ENCODE results near the gene NUCKS1.
"Not testable (repeated sequence)": the region's sequence is repeated elsewhere in the genome, so short reads cannot be mapped to it uniquely, and the experiment has no call there.

The NUCKS1 gene

GRCh38 chr1:205733438-205734175 lies 16.4 kb downstream of the NUCKS1 start:
- Mint-ChIP-seq H3K4me3 (no peak overlapping the region), H3K27me3 (no peaks in the 10 kb centered on the region), H3K27ac (peak overlapping the region; percentile 10), H3K9me3 (no peaks in the 10 kb centered on the region), H3K4me1 (peaks cover 20% of the 10 kb centered on the region), H3K36me3 (no peaks in the 10 kb centered on the region)
- DNase-seq (ENCODE audit: low spot score in 2 of 2) (no peak), ATAC-seq (ENCODE audit: low read depth) (no peak)

- no peaks in the 10 kb centered on the region for H3K9me3 Mint-ChIP-seq
- peaks cover 2% of the 10 kb centered on the region for H3K36me3 Mint-ChIP-seq
- H3K27ac Mint-ChIP-seq = no peak overlapping the region
- peaks cover 8% of the 10 kb centered on the region for H3K4me1 Mint-ChIP-seq
- no peak overlapping the region for H3K4me3 Mint-ChIP-seq
- ATAC-seq (ENCODE audit: low read depth) (no peak), DNase-seq (ENCODE audit: low spot score in 2 of 2) (no peak)
- H3K27me3 Mint-ChIP-seq = no peaks in the 10 kb centered on the region
Measured at GRCh38 chr1:205729945-205730610, 19.9 kb downstream of the NUCKS1 start.

- DNase-seq (ENCODE audit: low spot score in 2 of 2) (no peak), ATAC-seq (ENCODE audit: low read depth) (no peak)
- peaks cover 10% of the 10 kb centered on the region for H3K36me3 Mint-ChIP-seq
- H3K9me3 Mint-ChIP-seq = no peaks in the 10 kb centered on the region
- H3K27me3 Mint-ChIP-seq = no peaks in the 10 kb centered on the region
- no peaks in the 10 kb centered on the region for H3K4me1 Mint-ChIP-seq
- H3K4me3 Mint-ChIP-seq = no peak overlapping the region
- H3K27ac Mint-ChIP-seq = no peak overlapping the region
Measured at GRCh38 chr1:205726619-205727125, 23.3 kb downstream of the NUCKS1 start.

- Mint-ChIP-seq H3K4me1 (no peaks in the 10 kb centered on the region), H3K4me3 (no peak overlapping the region), H3K9me3 (no peaks in the 10 kb centered on the region), H3K27ac (no peak overlapping the region), H3K36me3 (peaks cover 15% of the 10 kb centered on the region), H3K27me3 (no peaks in the 10 kb centered on the region)
- ATAC-seq (ENCODE audit: low read depth) (no peak), DNase-seq (ENCODE audit: low spot score in 2 of 2) (no peak)
Measured at GRCh38 chr1:205725514-205725913, 24.5 kb downstream of the NUCKS1 start.

- H3K9me3 Mint-ChIP-seq; H3K4me1 Mint-ChIP-seq; H3K27ac Mint-ChIP-seq; H3K27me3 Mint-ChIP-seq; H3K4me3 Mint-ChIP-seq; DNase-seq (ENCODE audit: low spot score in 2 of 2); ATAC-seq (ENCODE audit: low read depth): not testable (repeated sequence)
- H3K36me3 Mint-ChIP-seq = peaks cover 35% of the 10 kb centered on the region
Measured at GRCh38 chr1:205720740-205721139, 29.2 kb downstream of the NUCKS1 start.

- ATAC-seq (ENCODE audit: low read depth) (no peak), DNase-seq (ENCODE audit: low spot score in 2 of 2) (no peak)
- no peaks in the 10 kb centered on the region for H3K27me3 Mint-ChIP-seq
- H3K4me1 Mint-ChIP-seq = peaks cover 9% of the 10 kb centered on the region
- no peak overlapping the region for H3K4me3 Mint-ChIP-seq
- no peaks in the 10 kb centered on the region for H3K9me3 Mint-ChIP-seq
- H3K36me3 Mint-ChIP-seq = peaks cover 34% of the 10 kb centered on the region
- H3K27ac Mint-ChIP-seq = no peak overlapping the region
Measured at GRCh38 chr1:205719762-205720161, 30.2 kb downstream of the NUCKS1 start.

GRCh38 chr1:205719015-205719414 lies 31.0 kb downstream of the NUCKS1 start:
- no peaks in the 10 kb centered on the region for H3K27me3 Mint-ChIP-seq
- DNase-seq (ENCODE audit: low spot score in 2 of 2) (no peak), ATAC-seq (ENCODE audit: low read depth) (no peak)
- peaks cover 32% of the 10 kb centered on the region for H3K36me3 Mint-ChIP-seq
- H3K9me3 Mint-ChIP-seq = no peaks in the 10 kb centered on the region
- H3K4me1 Mint-ChIP-seq = peaks cover 9% of the 10 kb centered on the region
- H3K4me3 Mint-ChIP-seq = no peak overlapping the region
- no peak overlapping the region for H3K27ac Mint-ChIP-seq

GRCh38 chr1:205716371-205717132 lies 33.4 kb downstream of the NUCKS1 start:
- no peaks in the 10 kb centered on the region for H3K27me3 Mint-ChIP-seq
- peak overlapping the region; percentile 38 for H3K27ac Mint-ChIP-seq
- H3K4me3 Mint-ChIP-seq = no peak overlapping the region
- DNase-seq (ENCODE audit: low spot score in 2 of 2) (no peak), ATAC-seq (ENCODE audit: low read depth) (no peak)
- peaks cover 11% of the 10 kb centered on the region for H3K4me1 Mint-ChIP-seq
- peaks cover 25% of the 10 kb centered on the region for H3K36me3 Mint-ChIP-seq
- no peaks in the 10 kb centered on the region for H3K9me3 Mint-ChIP-seq

GRCh38 chr1:205715628-205716027 lies 34.4 kb downstream of the NUCKS1 start:
- H3K36me3 Mint-ChIP-seq = peaks cover 21% of the 10 kb centered on the region

GRCh38 chr1:205714906-205715246 lies 35.1 kb downstream of the NUCKS1 start:
- Mint-ChIP-seq H3K9me3 (no peaks in the 10 kb centered on the region), H3K4me3 (no peak overlapping the region), H3K27me3 (no peaks in the 10 kb centered on the region), H3K36me3 (peaks cover 15% of the 10 kb centered on the region), H3K4me1 (peaks cover 14% of the 10 kb centered on the region), H3K27ac (peak overlapping the region; percentile 73)
- no peak for DNase-seq (ENCODE audit: low spot score in 2 of 2)
- no peak for ATAC-seq (ENCODE audit: low read depth)

More at GRCh38 chr1:205715628-205716027, 34.4 kb downstream of the NUCKS1 start:
- DNase-seq (ENCODE audit: low spot score in 2 of 2) (no peak), ATAC-seq (ENCODE audit: low read depth) (peak; percentile 37)
- Mint-ChIP-seq H3K27me3 (no peaks in the 10 kb centered on the region), H3K4me1 (peaks cover 16% of the 10 kb centered on the region), H3K9me3 (no peaks in the 10 kb centered on the region), H3K27ac (peak overlapping the region; percentile 73), H3K4me3 (no peak overlapping the region)

- peaks cover 14% of the 10 kb centered on the region for H3K4me1 Mint-ChIP-seq
- H3K9me3 Mint-ChIP-seq = no peaks in the 10 kb centered on the region
- DNase-seq (ENCODE audit: low spot score in 2 of 2) (no peak), ATAC-seq (ENCODE audit: low read depth) (no peak)
- peaks cover 10% of the 10 kb centered on the region for H3K36me3 Mint-ChIP-seq
- peak overlapping the region; percentile 73 for H3K27ac Mint-ChIP-seq
- no peak overlapping the region for H3K4me3 Mint-ChIP-seq
- H3K27me3 Mint-ChIP-seq = no peaks in the 10 kb centered on the region
Measured at GRCh38 chr1:205714190-205714905, 35.6 kb downstream of the NUCKS1 start.

GRCh38 chr1:205711105-205712048 lies 38.6 kb downstream of the NUCKS1 start:
- H3K4me1 Mint-ChIP-seq = peaks cover 16% of the 10 kb centered on the region
- no peak overlapping the region for H3K4me3 Mint-ChIP-seq
- H3K36me3 Mint-ChIP-seq = peaks cover 1% of the 10 kb centered on the region
- H3K27me3 Mint-ChIP-seq = no peaks in the 10 kb centered on the region
- ATAC-seq (ENCODE audit: low read depth) = peak; percentile 97
- no peaks in the 10 kb centered on the region for H3K9me3 Mint-ChIP-seq
- no peak overlapping the region for H3K27ac Mint-ChIP-seq
- peak; percentile 70 to 73 for DNase-seq (ENCODE audit: low spot score in 2 of 2)
